ENCODE data around the gene TOP3A.

Gene TOP3A

DNA sequence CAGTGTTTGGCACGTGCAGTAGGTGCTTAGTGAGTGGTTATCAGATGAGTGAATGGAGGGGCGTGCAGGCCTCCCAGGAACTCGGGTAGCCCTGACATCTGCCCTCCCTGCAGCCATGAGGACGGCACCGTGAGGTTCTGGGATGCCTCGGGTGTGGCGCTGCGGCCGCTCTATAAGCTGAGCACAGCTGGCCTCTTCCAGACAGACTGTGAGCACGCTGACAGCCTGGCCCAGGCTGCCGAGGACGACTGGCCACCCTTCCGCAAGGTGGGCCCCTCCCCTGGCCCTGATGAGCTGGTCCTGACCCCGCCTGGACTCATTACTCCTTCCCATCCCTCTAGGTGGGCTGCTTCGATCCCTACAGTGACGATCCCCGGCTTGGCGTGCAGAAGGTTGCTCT lies 78.3 kb downstream of the TOP3A start:
- TF ChIP-seq, protein P1, sequence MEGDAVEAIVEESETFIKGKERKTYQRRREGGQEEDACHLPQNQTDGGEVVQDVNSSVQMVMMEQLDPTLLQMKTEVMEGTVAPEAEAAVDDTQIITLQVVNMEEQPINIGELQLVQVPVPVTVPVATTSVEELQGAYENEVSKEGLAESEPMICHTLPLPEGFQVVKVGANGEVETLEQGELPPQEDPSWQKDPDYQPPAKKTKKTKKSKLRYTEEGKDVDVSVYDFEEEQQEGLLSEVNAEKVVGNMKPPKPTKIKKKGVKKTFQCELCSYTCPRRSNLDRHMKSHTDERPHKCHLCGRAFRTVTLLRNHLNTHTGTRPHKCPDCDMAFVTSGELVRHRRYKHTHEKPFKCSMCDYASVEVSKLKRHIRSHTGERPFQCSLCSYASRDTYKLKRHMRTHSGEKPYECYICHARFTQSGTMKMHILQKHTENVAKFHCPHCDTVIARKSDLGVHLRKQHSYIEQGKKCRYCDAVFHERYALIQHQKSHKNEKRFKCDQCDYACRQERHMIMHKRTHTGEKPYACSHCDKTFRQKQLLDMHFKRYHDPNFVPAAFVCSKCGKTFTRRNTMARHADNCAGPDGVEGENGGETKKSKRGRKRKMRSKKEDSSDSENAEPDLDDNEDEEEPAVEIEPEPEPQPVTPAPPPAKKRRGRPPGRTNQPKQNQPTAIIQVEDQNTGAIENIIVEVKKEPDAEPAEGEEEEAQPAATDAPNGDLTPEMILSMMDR (IDR thresholded peaks at IDR 0.05; ENCODE audit: low read depth, low read length, missing control alignments), result no peak
- no peak overlapping the region for H3K4me3 ChIP-seq (ENCODE audit: low read depth, low read length)
- no peak for DNase-seq (ENCODE audit: low read depth)

DNA sequence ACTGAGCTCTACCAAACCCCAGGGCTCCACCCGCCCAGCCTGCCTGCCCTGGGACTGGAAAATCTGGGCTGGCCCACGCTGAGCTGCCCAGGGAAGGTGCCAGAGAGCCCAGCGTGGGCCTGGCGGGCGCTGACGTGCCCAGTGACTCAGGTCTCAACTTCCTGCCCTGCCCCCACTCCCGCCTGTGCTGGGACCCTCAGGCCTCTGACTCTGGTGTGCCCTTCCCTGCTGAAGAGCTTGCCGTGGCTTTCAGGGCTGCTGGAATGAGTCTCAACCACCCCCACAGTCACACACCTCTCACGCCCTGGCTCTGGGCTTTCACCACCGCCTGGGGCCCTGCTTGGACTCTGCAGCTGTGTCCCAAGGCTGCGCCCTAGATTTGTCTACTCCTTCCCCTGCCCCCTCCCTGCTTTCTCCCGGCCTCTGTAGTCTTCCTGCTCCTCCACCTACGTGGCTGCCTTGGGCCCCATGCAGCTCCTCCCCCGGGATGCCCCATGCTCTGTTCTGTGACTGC lies 79.0 kb downstream of the TOP3A start:
- DNase-seq (ENCODE audit: low read depth), result no peak
- TF ChIP-seq, protein P1 (IDR thresholded peaks at IDR 0.05; ENCODE audit: low read depth, low read length, missing control alignments), result no peak

DNA sequence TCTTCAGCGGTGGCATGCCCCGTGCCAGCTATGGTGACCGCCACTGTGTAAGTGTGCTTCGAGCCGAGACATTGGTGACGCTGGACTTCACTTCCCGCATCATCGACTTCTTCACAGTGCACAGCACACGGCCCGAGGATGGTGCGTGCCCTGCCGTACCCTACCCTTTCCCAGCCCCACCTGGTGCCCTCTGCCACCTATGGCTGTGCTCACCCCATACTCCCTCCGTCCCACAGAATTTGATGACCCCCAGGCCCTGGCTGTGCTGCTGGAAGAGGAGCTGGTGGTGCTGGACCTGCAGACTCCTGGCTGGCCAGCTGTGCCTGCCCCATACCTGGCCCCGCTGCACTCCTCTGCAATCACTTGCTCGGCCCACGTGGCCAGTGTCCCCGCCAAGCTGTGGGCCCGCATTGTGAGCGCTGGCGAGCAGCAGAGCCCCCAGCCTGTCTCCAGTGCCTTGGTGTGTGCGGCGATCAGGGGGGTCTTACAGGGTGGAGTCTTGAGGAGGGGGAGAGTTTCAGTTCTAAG lies 79.9 kb downstream of the TOP3A start:
- no peak for DNase-seq (ENCODE audit: low read depth)

More for the DNA sequence above, 79.0 kb downstream of the TOP3A start:
- H3K4me3 ChIP-seq (ENCODE audit: low read depth, low read length), result no peak overlapping the region

DNA sequence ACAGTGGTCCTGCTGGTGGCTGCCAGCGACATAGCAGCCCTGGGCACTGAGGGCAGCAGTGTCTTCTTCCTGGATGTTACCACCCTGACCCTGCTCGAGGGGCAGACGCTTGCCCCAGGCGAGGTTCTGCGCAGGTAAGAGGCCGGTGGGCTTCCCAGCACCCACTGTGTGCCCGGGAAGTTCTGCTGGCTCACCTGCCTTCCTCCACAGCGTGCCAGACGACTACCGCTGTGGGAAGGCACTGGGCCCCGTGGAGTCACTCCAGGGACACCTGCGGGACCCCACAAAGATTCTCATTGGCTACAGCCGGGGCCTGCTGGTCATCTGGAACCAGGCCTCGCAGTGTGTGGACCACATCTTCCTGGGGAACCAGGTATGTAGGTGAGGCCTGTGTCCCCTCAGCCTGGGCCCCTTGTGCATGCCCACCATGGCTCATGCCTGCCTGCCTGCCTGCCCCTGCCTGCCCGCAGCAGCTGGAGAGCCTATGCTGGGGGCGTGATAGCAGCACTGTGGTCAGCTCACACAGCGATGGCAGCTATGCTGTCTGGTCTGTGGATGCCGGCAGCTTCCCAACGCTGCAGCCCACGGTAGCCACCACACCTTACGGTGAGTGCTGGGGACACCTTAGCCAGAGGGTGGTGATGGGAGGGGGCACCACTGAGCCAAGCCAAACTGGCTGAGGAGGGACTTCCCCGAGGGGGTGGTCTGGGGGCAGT lies 80.8 kb downstream of the TOP3A start:
- DNase-seq (ENCODE audit: low read depth), result no peak
- TF ChIP-seq, protein P1 (IDR thresholded peaks at IDR 0.05; ENCODE audit: low read depth, low read length, missing control alignments), result no peak
- H3K4me3 ChIP-seq (ENCODE audit: low read depth, low read length), result no peak overlapping the region

More for the DNA sequence above, 79.9 kb downstream of the TOP3A start:
- TF ChIP-seq, protein P1 (IDR thresholded peaks at IDR 0.05; ENCODE audit: low read depth, low read length, missing control alignments), result no peak
- no peak overlapping the region for H3K4me3 ChIP-seq (ENCODE audit: low read depth, low read length)

DNA sequence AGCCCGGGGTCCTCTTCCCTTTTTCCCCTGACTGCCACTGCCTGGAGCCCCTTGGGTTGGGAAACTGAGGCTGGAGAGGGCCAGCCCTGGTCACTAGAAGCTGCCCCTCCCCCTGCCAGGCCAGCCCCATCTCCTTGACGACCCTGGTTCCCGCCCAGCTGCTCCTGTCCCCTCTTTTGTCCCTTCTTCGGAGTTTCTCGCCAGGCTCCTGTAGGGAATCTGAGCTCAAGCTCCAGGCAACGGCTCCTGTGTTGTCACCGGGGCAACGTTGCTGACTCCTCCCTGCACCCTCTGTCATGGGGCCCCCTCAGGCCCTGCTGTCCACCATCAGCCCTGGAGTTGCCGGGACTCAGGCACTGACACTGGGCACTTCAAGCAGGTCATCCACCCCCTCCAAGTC lies 83.6 kb downstream of the TOP3A start:
- DNase-seq (ENCODE audit: low read depth), result no peak
- no peak overlapping the region for H3K4me3 ChIP-seq (ENCODE audit: low read depth, low read length)
- TF ChIP-seq, protein P1 (IDR thresholded peaks at IDR 0.05; ENCODE audit: low read depth, low read length, missing control alignments), result no peak

DNA sequence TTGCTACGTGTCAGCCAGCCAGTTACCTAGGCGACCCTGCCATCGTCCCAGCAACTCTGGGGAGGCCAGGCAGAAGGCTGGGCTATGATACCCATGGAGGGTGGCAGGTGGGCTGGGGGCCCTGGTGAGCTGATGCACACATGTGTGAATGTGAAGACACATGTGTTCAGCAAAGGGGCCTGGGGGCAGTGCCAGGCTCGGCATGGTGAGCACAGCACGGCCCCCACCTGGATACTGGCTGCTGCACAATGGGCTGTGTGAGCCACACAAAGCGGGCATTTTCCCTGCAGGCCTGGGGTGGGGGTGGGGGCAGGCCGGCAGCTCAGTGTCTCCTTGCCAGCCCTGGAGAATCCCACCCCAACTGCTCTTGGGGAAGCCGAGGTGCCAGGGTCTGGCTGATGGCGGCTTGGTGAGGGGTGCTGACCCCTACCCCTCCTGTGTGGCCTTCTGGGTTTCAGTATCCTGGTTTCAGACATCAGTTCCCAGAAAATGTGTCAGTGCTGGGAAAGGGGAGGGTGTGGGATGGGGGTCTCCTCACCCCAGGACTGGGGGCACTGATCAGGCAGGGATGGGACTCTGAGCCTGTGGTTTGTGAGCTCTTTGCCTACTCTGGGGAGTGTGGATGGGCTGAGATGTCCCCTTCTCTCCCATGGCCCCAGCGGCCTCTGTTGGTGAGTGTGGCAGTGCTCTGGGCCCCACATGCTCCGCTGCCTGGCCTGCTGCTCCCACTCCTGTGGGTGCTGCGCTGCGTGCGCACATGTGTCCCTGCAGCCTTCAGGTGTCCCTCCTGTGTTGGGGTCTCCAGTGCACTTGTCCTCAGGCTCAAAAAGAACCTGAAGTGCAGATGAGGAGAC lies 84.3 kb downstream of the TOP3A start:
- no peak overlapping the region for H3K4me3 ChIP-seq (ENCODE audit: low read depth, low read length)
- DNase-seq (ENCODE audit: low read depth), result no peak
- TF ChIP-seq, protein P1 (IDR thresholded peaks at IDR 0.05; ENCODE audit: low read depth, low read length, missing control alignments), result no peak
